ENCODE data around the gene PLEKHA5.

GRCh38 chr12:19190292-19191031 is 60.9 kb downstream of the PLEKHA5 start:
- TF ChIP-seq CTCF (IDR thresholded peaks at IDR 0.05) (no peak), POLR2A (IDR thresholded peaks at IDR 0.05) (no peak)
